Lower leg skin (tissue), 4 donors: Measurements from ENCODE around the gene POU6F2. TPM values are rescaled to one million over a fixed set of nuclear protein-coding genes. Genes with fewer than 3 reads are reported as not detected.

Experiments used
- DNase-seq, 2 donors: peaks; one replicate each; pipeline ENCODE4 v3.0.0-alpha.2; 2019; ENCODE audit warnings: low spot score in 2 of 2
- H3K4me3 ChIP-seq: fragments of 200-600 bp; sonication (generic); 2 replicates; pipeline ENCODE4 v1.5.1; 2017; ENCODE audit warnings: mild to moderate bottlenecking, low read depth; ENCODE audit not compliant: poor library complexity, severe bottlenecking
- CTCF ChIP-seq, 3 donors: fragments of 450-650 bp; IDR thresholded peaks; one replicate each; pipeline ENCODE4 v1.5.1; 2016; ENCODE audit warnings: antibody characterized with exemption in 3 of 3, mild to moderate bottlenecking in 3 of 3, moderate library complexity in 2 of 3
- POLR2A ChIP-seq, 2 donors: fragments of 450-650 bp; IDR thresholded peaks; one replicate each; pipeline ENCODE4 v1.6.1; 2016 to 2017; ENCODE audit warnings: antibody characterized with exemption in 2 of 2, mild to moderate bottlenecking in 1 of 2, moderate library complexity in 1 of 2
- WGBS, 2 donors: methylation state at CpG; one replicate each; pipeline ENCODE4 v1.1.5; 2018; 5-methylcytosine and 5-hydroxymethylcytosine counted together
- intact Hi-C: fragments of 100-400 bp; cut with DNase I; formaldehyde crosslinking; loops from one replicate; pipeline ENCODE4 v1.15.0; 2023; ENCODE audit warnings: low total_unique reads
- total RNA-seq, 4 donors: library from RNA; depleted of rRNA; stranded (reverse); fragments of >200 nt; gene quantifications; one replicate each; pipeline ENCODE4 v1.1.0, GENCODE V29; 2016

Gene POU6F2
- total RNA-seq, 4 donors from 2014 or later: 0.36 TPM; not detected in 3

GRCh38 chr7:39022796-39023195 is 45.1 kb downstream of the POU6F2 start:
- no peak for DNase-seq
- intact Hi-C loops: no loop called here
- TF ChIP-seq CTCF (IDR thresholded peaks at IDR 0.05) (no peak), POLR2A (IDR thresholded peaks at IDR 0.05) (no peak)
- 75 to 85% methylated on average over 2 of the region's 2 CpGs for WGBS, 2 donors
- no peak overlapping the region for H3K4me3 ChIP-seq

GRCh38 chr7:39027491-39027890 is 49.8 kb downstream of the POU6F2 start:
- DNase-seq: no peak
- 35 to 41% methylated on average over 4 of the region's 4 CpGs for WGBS, 2 donors
- H3K4me3 ChIP-seq: no peak overlapping the region
- TF ChIP-seq POLR2A (IDR thresholded peaks at IDR 0.05) (no peak), CTCF (IDR thresholded peaks at IDR 0.05) (no peak)
- intact Hi-C loops: no loop called here

- TF ChIP-seq POLR2A (IDR thresholded peaks at IDR 0.05) (no peak), CTCF (IDR thresholded peaks at IDR 0.05) (no peak)
- DNase-seq: no peak
- H3K4me3 ChIP-seq: no peak overlapping the region
- intact Hi-C loops: no loop called here
- 66 to 72% methylated on average over 13 of the region's 13 CpGs for WGBS, 2 donors
Measured at GRCh38 chr7:39033885-39034624, 56.3 kb downstream of the POU6F2 start.

- no peak for DNase-seq
- no peak for TF ChIP-seq POLR2A (IDR thresholded peaks at IDR 0.05)
- TF ChIP-seq CTCF (IDR thresholded peaks at IDR 0.05): no peak
- no peak overlapping the region for H3K4me3 ChIP-seq
- intact Hi-C loops: no loop called here
- WGBS, 2 donors: 44 to 48% methylated on average over 4 of the region's 4 CpGs
Measured at GRCh38 chr7:39035156-39035555, 57.4 kb downstream of the POU6F2 start.

GRCh38 chr7:39035903-39036302 is 58.2 kb downstream of the POU6F2 start:
- TF ChIP-seq CTCF (IDR thresholded peaks at IDR 0.05) (no peak), POLR2A (IDR thresholded peaks at IDR 0.05) (no peak)
- H3K4me3 ChIP-seq: no peak overlapping the region
- no peak for DNase-seq
- 71 to 73% methylated on average over 4 of the region's 4 CpGs for WGBS, 2 donors
- intact Hi-C loops: no loop called here

- DNase-seq: no peak
- no peak overlapping the region for H3K4me3 ChIP-seq
- no peak for TF ChIP-seq POLR2A (IDR thresholded peaks at IDR 0.05)
- TF ChIP-seq CTCF (IDR thresholded peaks at IDR 0.05): no peak
- 30 to 39% methylated on average over 1 of the region's 1 CpG for WGBS, 2 donors
- intact Hi-C loops: no loop called here
Measured at GRCh38 chr7:39042670-39043069, 65.0 kb downstream of the POU6F2 start.
